SIG-M5 treated with dmso at 0.1 percent for 504 hours (cell line): ENCODE data around the gene PTPRD.
"Not testable (repeated sequence)": the region's sequence is repeated elsewhere in the genome, so short reads cannot be mapped to it uniquely, and the experiment has no call there.

Experiments
- DNase-seq: peaks from one replicate; lab custom pipeline; 2025; ENCODE audit not compliant: unreplicated experiment; lab: John Stamatoyannopoulos, UW

PTPRD gene

GRCh38 chr9:9523476-9524139, 1089.2 kb downstream of the PTPRD start:
- no peak for DNase-seq

GRCh38 chr9:9522406-9522805, 1090.4 kb downstream of the PTPRD start:
- no peak for DNase-seq

DNA sequence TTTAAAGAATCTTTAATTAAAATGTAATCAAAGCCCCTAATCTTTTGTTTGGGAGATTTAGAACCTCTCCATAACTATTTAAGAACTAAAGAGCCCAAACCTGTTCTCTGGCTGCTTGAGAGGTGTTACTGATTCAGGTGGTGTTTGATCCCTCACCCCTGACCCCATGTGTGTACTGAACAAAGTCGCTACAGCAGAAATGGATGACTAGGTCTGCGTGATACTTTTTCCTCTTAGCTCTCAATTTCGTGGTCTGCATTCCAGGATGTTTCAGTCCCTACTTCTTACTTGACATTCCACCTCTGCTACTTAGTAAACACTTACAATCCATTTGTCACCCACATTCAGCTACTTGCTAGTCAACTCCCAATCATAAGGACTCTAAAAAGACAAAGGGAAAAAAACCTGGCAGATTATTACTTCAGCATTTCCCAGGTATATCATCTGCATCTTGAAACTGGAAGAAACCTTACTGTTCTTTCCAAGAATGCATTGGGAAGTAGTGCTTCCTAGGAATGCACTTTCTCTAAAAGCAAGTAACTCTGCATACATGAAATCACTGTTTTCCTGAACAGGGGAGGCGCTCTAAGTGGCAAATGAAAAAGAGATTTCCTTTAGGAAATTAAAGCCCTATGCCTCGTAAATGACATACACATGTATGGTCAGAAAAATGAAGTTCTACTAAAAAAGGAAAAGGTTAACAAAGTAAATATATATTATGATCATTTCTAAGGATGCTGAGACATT, 1091.6 kb downstream of the PTPRD start:
- no peak for DNase-seq

DNA sequence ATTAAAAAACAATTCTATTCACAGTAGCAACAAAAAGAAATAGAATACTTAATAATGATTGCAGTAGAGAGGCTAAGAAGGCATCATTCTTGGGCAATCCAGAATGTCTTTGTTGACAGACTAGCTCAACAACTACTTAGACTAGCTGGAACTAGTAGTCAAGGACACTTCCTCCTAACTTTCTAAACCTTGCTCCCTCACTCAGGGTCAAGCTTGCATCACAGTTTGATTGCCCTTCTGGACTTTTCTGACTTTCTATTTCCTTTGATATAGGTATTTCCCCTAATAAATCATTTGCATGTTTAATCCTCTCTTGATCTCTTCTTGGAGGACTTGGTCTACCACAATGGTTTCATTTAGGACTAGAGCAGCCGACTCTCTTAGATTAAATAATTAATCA, 1107.9 kb downstream of the PTPRD start:
- no peak for DNase-seq

DNA sequence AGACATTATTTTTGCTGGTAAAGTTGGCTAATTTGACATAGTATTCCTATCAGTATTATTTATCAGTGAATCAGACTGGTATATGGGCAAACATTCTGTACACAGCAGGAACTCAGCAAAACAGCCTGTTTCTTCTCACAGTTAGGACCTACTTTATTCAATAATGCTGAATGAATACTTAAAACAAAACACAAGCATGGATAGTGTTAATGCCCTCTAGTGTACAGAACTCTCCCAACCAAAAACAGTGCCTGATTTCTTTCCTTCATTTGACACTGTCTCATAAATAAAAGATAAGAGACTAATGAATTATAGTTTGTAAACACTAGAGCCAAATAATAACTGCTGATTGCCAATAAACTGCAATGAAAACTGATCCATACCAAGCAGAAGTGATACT, 1113.3 kb downstream of the PTPRD start:
- no peak for DNase-seq

GRCh38 chr9:9498846-9499245, 1114.0 kb downstream of the PTPRD start:
- DNase-seq = no peak

DNA sequence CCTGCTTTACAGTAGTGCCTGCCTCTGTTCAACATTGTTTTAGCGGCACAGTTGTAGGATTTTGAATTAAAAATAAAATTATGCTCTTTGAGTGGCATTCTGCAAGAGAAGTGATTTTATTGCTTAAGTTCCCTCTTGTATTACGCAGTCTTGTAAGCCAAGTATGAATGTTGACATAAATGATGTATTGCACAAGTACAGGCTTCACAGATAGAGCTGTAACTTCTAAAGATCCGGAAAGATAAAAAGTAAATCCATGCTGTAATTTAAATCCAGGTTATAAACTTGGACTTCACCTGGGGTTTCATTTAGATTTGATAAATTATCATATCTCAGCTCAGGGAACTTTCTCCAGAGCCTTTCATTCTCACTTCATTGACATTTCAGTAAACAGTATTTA, 1114.7 kb downstream of the PTPRD start:
- DNase-seq = peak; percentile 5

DNA sequence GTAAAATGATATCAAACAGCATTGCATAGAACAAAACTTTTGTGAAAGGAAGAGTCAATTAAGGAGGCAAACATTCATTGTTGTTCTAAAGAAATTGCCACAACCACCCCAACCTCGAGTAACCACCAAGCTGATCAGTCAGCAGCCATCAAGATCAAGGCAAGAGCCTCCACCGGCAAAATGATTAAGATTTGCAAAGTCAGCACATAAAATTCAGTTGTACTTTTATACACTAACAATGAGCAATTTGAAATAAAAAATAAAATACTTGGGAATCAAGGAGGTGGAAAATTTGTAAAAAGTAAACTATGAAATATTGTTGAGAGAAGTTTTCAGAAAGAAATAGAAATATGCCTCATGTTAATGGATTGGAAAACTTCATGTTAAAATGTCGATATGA, 1118.5 kb downstream of the PTPRD start:
- DNase-seq = no peak

GRCh38 chr9:9492506-9492905, 1120.3 kb downstream of the PTPRD start:
- DNase-seq = no peak

DNA sequence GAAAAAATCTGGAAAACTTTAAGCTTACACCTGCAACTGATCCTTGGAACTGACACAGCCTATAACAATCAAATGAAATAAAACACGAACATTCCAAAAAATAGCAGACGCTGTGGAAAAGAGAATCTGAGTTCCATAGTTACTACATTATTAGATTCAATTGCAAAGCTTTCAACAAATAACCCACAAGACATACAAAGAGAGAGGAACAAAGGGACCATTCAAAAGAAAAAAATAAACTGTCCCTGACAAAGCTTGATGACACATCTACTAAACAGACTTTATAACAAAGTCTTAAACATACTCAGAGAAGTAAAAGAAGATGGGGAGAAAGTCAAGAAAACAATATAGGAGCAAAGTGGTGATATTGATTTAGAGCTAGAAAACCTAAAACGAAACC, 1123.6 kb downstream of the PTPRD start:
- DNase-seq = no peak

- DNase-seq = no peak
Measured at GRCh38 chr9:9483175-9483574, 1129.6 kb downstream of the PTPRD start.

GRCh38 chr9:9478741-9479140, 1134.1 kb downstream of the PTPRD start:
- DNase-seq = no peak

- DNase-seq = no peak
Measured at GRCh38 chr9:9469271-9469670, 1143.5 kb downstream of the PTPRD start.

GRCh38 chr9:9441874-9442273, 1170.9 kb downstream of the PTPRD start:
- not testable (repeated sequence) for DNase-seq

- no peak for DNase-seq
Measured at GRCh38 chr9:9437641-9438040, 1175.2 kb downstream of the PTPRD start.

GRCh38 chr9:9426454-9426853, 1186.3 kb downstream of the PTPRD start:
- DNase-seq = not testable (repeated sequence)

DNA sequence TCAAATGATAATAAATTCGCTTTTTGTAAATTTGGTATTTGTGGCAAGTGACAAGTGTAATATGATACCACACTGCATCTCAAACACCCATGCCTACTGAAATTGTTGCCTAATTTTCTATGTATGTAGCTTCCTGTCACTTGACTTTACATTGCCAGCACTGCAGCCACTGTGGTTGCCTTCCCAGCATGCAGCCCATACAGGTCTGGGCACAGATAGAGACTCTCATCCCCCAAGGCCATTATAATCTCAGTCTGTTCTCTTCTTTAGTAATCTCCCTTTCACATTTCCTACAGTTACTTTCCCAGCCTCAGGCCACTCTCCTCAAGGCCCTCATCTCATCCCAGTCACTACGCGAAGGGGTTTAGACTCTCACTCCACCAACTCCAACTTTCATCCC, 1200.6 kb downstream of the PTPRD start:
- DNase-seq = no peak

DNA sequence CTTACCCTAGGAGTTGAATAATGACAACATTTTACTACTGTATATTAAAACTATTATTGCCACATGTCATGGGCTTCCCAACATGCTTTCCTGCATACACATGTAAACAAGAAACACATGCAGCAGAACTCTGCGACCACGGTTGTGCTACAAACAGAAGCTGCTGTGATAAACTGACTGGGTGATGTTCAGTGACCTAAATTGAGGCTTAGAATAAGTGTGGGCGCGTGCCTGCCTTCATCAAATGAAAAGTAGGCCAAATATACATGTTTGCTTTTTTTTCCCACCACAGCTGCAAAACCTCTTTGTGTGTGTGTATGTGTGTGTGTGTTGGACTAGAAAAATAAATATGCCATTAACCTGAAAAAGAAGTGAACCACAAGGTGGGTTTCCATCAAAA, 1202.1 kb downstream of the PTPRD start:
- no peak for DNase-seq

- DNase-seq = no peak
Measured at GRCh38 chr9:9399982-9400381, 1212.8 kb downstream of the PTPRD start.

DNA sequence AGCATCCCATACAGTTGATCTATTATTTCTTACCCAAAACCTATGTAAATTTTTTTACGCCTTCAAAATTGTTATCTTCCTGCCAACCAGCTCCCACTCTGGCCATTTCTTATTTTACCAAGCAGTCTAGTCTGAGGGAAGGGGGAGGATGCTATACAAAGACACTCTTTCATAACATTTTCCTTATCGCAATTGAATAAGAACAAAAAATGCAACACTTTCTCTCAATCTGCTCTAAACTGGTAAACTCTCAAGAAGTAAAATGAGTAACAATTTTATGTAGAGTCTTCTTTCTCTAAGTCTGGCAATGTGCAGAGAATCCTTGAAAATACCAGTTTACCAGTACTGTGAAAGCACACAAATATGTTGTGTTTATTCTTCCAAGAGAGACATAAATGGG, 1216.3 kb downstream of the PTPRD start:
- DNase-seq = no peak

- DNase-seq = no peak
Measured at GRCh38 chr9:9395539-9395938, 1217.3 kb downstream of the PTPRD start.

- no peak for DNase-seq
Measured at GRCh38 chr9:9392755-9393154, 1220.0 kb downstream of the PTPRD start.

- no peak for DNase-seq
Measured at GRCh38 chr9:9389904-9390303, 1222.9 kb downstream of the PTPRD start.
